ENCODE data around the gene PDE6G. TPM values are rescaled to one million over a fixed set of nuclear protein-coding genes. Genes with fewer than 3 reads are reported as not detected.

Gene PDE6G
- total and polyA plus RNA-seq, 8 donors: 0.24 to 6.3 (median 4.6) TPM

DNA sequence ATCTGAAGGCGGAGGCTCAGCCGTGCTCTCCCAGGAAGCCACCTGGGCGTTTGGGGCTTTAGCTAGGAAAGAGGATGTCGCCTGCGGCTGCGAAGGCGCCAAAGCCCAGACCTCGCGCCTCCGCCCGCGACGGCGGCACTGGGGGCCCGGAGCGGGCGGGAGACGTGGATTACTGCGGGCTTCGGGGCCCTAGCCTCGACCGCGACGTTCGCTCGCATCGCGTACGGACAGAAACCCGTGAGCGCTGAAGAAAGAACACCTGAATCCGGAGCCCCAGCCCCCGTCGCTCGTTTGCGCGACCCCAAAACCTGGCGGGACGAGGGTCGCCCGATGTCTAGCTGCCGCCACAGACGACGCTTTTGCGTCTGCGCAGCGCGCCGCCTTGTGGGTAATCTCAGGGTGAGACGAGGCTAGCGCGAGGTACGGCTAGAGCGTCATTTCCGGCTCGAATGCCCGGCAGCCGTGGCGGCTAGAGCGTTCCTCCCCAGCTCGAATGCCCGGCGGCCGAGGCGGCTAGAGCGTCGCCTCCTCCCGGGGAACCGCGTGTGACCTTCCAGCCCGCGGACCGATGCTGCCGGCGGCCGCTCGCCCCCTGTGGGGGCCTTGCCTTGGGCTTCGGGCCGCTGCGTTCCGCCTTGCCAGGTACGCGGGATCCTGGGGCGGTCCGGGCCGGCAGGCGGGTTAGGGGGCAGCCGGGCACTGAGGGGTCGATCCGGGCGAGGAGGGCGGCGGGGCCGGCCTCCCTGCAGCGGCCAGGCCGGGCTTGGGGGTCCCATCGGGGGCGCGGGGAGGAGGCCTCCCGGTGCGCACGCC is 46.8 kb upstream of the PDE6G start, which contains the start of gene MRPL12:
Gene MRPL12 (plus strand): TSS at position 434 of the 813 bp plus-strand sequence. CDS start 135 bp downstream, at position 569.
- intact Hi-C loops (cut with DNase I): no loop called here
- TF ChIP-seq, protein P1, sequence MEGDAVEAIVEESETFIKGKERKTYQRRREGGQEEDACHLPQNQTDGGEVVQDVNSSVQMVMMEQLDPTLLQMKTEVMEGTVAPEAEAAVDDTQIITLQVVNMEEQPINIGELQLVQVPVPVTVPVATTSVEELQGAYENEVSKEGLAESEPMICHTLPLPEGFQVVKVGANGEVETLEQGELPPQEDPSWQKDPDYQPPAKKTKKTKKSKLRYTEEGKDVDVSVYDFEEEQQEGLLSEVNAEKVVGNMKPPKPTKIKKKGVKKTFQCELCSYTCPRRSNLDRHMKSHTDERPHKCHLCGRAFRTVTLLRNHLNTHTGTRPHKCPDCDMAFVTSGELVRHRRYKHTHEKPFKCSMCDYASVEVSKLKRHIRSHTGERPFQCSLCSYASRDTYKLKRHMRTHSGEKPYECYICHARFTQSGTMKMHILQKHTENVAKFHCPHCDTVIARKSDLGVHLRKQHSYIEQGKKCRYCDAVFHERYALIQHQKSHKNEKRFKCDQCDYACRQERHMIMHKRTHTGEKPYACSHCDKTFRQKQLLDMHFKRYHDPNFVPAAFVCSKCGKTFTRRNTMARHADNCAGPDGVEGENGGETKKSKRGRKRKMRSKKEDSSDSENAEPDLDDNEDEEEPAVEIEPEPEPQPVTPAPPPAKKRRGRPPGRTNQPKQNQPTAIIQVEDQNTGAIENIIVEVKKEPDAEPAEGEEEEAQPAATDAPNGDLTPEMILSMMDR (IDR thresholded peaks at IDR 0.05): peak; percentile 12 to 50
- DNase-seq (peak; percentile 85 to 98 (median 95)), ATAC-seq (peak; percentile 96)
- H3K4me1 ChIP-seq: peaks cover 12 to 36% of the 10 kb centered on the region in 2 donors
- H3K27ac ChIP-seq: peak within 1 kb of the TSS; percentile 86 to 94
- H3K27me3 ChIP-seq: no peaks in the 10 kb centered on the region
- H3K36me3 ChIP-seq: peaks cover 0 to 67% of the 10 kb centered on the region in 2 donors
- H3K4me3 ChIP-seq: peak within 1 kb of the TSS; percentile 91 to 97
- no peaks in the 10 kb centered on the region for H3K9me3 ChIP-seq

DNA sequence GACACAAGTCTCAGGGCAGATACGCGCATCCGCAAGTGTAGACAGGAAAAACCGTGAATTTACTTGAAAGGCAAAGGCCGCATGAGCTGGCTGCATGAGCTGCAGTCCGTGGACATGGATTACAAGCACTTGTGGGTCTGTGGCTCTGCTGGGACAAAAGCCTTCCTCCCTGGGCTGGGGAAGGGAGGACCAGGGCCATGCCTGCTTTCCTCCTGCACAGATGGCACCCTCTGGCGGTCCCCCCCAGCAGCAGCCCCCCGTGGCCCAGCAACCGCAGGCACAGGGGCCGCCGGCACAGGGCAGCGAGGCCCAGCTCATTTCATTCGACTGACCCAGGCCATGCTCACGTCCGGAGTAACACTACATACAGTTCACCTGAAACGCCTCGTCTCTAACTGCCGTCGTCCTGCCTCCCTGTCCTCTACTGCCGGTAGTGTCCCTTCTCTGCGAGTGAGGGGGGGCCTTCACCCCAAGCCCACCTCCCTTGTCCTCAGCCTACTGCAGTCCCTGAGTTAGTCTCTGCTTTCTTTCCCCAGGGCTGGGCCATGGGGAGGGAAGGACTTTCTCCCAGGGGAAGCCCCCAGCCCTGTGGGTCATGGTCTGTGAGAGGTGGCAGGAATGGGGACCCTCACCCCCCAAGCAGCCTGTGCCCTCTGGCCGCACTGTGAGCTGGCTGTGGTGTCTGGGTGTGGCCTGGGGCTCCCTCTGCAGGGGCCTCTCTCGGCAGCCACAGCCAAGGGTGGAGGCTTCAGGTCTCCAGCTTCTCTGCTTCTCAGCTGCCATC is 45.1 kb upstream of the PDE6G start:
- intact Hi-C loops (cut with DNase I): no loop called here
- peaks cover 0 to 67% of the 10 kb centered on the region in 2 donors for H3K36me3 ChIP-seq
- no peak overlapping the region for H3K27ac ChIP-seq
- no peaks in the 10 kb centered on the region for H3K27me3 ChIP-seq
- TF ChIP-seq, protein P1 (IDR thresholded peaks at IDR 0.05): no peak
- no peak for DNase-seq
- peaks cover 12 to 36% of the 10 kb centered on the region in 2 donors for H3K4me1 ChIP-seq
- no peaks in the 10 kb centered on the region for H3K9me3 ChIP-seq
- no peak for ATAC-seq
- peak overlapping the region; percentile 91 to 97 for H3K4me3 ChIP-seq

DNA sequence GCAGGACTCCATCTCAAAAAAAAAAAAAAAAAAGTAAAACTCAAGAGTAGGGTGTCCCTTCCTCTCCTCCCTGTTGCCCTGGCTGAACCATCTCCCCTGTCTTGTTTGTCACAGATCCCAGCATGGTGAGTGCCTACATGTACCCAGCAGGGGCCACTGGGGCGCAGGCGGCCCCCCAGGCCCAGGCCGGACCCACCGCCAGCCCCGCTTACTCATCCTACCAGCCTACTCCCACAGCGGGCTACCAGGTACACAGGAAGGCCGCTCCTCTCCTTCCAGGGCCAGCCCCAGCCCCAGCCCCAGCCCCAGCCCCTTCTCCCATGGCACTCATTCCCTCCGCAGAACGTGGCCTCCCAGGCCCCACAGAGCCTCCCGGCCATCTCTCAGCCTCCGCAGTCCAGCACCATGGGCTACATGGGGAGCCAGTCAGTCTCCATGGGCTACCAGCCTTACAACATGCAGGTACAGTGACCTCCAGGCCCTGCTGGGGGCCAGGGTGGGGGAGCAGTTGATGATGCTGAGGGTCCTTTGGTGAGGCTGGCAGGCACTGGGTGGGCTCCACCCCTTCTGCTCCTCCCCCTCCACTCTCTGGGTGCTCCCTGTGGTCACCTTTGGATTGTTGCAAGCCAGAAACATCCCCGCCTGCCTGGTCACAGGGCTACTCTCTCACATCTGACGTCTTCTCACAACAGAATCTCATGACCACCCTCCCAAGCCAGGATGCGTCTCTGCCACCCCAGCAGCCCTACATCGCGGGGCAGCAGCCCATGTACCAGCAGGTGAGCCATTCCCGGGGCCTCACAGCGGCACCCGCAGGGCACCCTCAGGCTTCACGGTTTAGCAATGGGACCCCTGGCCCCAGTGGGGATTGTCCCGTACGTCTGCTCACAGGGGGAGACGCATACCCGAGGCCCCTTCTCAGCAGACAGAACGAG is 44.3 kb upstream of the PDE6G start:
- Histone ChIP-seq H3K27me3 (no peaks in the 10 kb centered on the region), H3K36me3 (peaks cover 0 to 67% of the 10 kb centered on the region in 2 donors), H3K9me3 (no peaks in the 10 kb centered on the region), H3K27ac (no peak overlapping the region), H3K4me1 (peaks cover 12 to 36% of the 10 kb centered on the region in 2 donors), H3K4me3 (no peak overlapping the region)
- DNase-seq (no peak), ATAC-seq (no peak)
- intact Hi-C loops (cut with DNase I): no loop called here
- TF ChIP-seq, protein P1 (IDR thresholded peaks at IDR 0.05): no peak

DNA sequence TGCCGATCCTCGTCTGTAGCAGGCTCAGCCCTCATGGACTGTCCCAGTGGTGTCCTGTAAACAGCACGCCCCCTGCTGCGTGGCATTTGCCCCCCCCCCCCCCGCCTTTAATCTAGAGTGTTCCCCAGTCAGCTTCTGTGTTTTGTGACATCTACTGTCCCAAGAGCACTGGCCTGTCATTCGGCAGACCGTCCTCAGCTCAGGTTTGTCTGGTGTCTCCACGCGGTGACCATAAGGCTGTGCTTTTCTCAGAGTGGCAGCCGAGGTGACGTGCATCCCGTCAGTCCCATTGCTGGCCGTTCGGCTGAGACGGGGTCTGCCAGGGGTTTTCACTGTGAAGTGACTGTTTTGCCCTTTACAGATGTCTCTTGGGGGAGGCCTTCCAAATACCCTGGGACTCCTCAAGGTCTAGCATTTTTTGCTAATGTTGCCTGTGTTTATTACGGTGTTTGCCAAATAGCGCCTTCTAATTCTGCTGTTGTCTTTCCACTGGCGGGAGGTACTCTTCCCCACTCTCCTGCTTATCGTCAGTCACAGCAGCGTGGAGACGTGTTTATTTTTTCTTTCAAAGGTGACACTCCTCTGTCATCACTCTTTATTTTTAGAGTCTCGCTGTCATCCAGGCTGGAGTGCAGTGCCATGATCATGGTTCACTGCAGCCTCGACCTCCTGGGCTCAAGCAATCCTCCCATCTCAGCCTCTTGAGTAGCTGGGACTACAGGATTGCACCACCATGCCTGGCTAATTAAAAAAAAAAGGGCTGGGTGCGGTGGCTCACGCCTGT is 41.1 kb upstream of the PDE6G start:
- no peaks in the 10 kb centered on the region for H3K9me3 ChIP-seq
- H3K36me3 ChIP-seq: peaks cover 0 to 96% of the 10 kb centered on the region in 2 donors
- H3K4me1 ChIP-seq: peaks cover 11 to 20% of the 10 kb centered on the region in 2 donors
- no peak overlapping the region for H3K27ac ChIP-seq
- intact Hi-C loops (cut with DNase I): no loop called here
- no peak overlapping the region for H3K4me3 ChIP-seq
- no peaks in the 10 kb centered on the region for H3K27me3 ChIP-seq
- TF ChIP-seq, protein P1 (IDR thresholded peaks at IDR 0.05): no peak
- no peak for ATAC-seq
- DNase-seq: no peak
